GM13976 (cell line): ENCODE results near the gene TAF1C.

ENCODE experiments used
- DNase-seq: peaks from one replicate; pipeline ENCODE4 v3.0.0; 2012; ENCODE audit warnings: low spot score
- in situ Hi-C: fragments of 300-500 bp; cut with MboI; formaldehyde crosslinking; loops from one replicate; pipeline ENCODE4 v1.12.0; 2022; ENCODE audit warnings: low sequenced_read_pairs, mixed read lengths, inconsistent platforms; ENCODE audit not compliant: unreplicated experiment
- TF ChIP-seq, protein P1 (sequence below): IDR thresholded peaks from 2 replicates; pipeline ENCODE4 v1.5.1; 2012; ENCODE audit warnings: borderline replicate concordance, mild to moderate bottlenecking; ENCODE audit not compliant: insufficient read depth; ENCODE audit errors: extremely low read depth, missing control alignments, control extremely low read depth

Gene TAF1C

GRCh38 chr16:84136331-84137125 lies 50.3 kb downstream of the TAF1C start:
- TF ChIP-seq, protein P1, sequence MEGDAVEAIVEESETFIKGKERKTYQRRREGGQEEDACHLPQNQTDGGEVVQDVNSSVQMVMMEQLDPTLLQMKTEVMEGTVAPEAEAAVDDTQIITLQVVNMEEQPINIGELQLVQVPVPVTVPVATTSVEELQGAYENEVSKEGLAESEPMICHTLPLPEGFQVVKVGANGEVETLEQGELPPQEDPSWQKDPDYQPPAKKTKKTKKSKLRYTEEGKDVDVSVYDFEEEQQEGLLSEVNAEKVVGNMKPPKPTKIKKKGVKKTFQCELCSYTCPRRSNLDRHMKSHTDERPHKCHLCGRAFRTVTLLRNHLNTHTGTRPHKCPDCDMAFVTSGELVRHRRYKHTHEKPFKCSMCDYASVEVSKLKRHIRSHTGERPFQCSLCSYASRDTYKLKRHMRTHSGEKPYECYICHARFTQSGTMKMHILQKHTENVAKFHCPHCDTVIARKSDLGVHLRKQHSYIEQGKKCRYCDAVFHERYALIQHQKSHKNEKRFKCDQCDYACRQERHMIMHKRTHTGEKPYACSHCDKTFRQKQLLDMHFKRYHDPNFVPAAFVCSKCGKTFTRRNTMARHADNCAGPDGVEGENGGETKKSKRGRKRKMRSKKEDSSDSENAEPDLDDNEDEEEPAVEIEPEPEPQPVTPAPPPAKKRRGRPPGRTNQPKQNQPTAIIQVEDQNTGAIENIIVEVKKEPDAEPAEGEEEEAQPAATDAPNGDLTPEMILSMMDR: no peak
- in situ Hi-C loops: no loop called here
- DNase-seq: no peak

- TF ChIP-seq, protein P1: no peak
- in situ Hi-C loops: no loop called here
- peak; percentile 59 for DNase-seq
Measured at GRCh38 chr16:84132527-84133285, 54.2 kb downstream of the TAF1C start.

GRCh38 chr16:84131117-84131516 lies 55.7 kb downstream of the TAF1C start:
- TF ChIP-seq, protein P1: no peak
- in situ Hi-C loops: no loop called here
- DNase-seq: no peak
